GM04504 (cell line): ENCODE data around the gene SEMA4B.
"Not testable (repeated sequence)": the region's sequence is repeated elsewhere in the genome, so short reads cannot be mapped to it uniquely, and the experiment has no call there.

Source experiments
- DNase-seq: peaks from one replicate; pipeline ENCODE4 v3.0.0-alpha.2; 2012; ENCODE audit warnings: low read depth

Gene SEMA4B

GRCh38 chr15:90227816-90228772 is 27.0 kb downstream of the SEMA4B start:
- DNase-seq: no peak

- no peak for DNase-seq
Observed at GRCh38 chr15:90228960-90229359, 27.8 kb downstream of the SEMA4B start.

- no peak for DNase-seq
Observed at GRCh38 chr15:90230071-90230494, 29.0 kb downstream of the SEMA4B start.

- no peak for DNase-seq
Observed at GRCh38 chr15:90230610-90231009, 29.5 kb downstream of the SEMA4B start.

- no peak for DNase-seq
Observed at GRCh38 chr15:90231028-90232017, 30.2 kb downstream of the SEMA4B start.

- no peak for DNase-seq
Observed at GRCh38 chr15:90232196-90232595, 31.1 kb downstream of the SEMA4B start.

GRCh38 chr15:90232941-90233386 is 31.8 kb downstream of the SEMA4B start:
- no peak for DNase-seq

- peak; percentile 95 for DNase-seq
Observed at GRCh38 chr15:90233387-90234095, 32.4 kb downstream of the SEMA4B start, which contains the start of gene CIB1. Gene CIB1 (minus strand): TSS chr15:90233941. CDS start chr15:90233885, 56 bp downstream.

GRCh38 chr15:90234096-90234988 is 33.2 kb downstream of the SEMA4B start, which contains the start of gene GDPGP1:
Gene GDPGP1 (plus strand): TSS chr15:90234209. CDS start chr15:90240909, 6,700 bp downstream.
- DNase-seq: no peak

- no peak for DNase-seq
Observed at GRCh38 chr15:90239371-90239770, 38.2 kb downstream of the SEMA4B start.

- no peak for DNase-seq
Observed at GRCh38 chr15:90240856-90241255, 39.7 kb downstream of the SEMA4B start.

- no peak for DNase-seq
Observed at GRCh38 chr15:90241343-90242192, 40.4 kb downstream of the SEMA4B start.

GRCh38 chr15:90243943-90244639 is 43.0 kb downstream of the SEMA4B start:
- DNase-seq: no peak

- no peak for DNase-seq
Observed at GRCh38 chr15:90248789-90249202, 47.7 kb downstream of the SEMA4B start.

GRCh38 chr15:90249203-90249863 is 48.2 kb downstream of the SEMA4B start, which contains the start of gene TTLL13:
Gene TTLL13 (plus strand): TSS chr15:90249556. CDS start chr15:90250631, 1,075 bp downstream.
- DNase-seq: peak; percentile 42

GRCh38 chr15:90257776-90258175 is 56.6 kb downstream of the SEMA4B start:
- DNase-seq: no peak

- DNase-seq: no peak
Observed at GRCh38 chr15:90259524-90259923, 58.4 kb downstream of the SEMA4B start.

- DNase-seq: not testable (repeated sequence)
Observed at GRCh38 chr15:90260731-90261130, 59.6 kb downstream of the SEMA4B start.
